Renal cortex interstitium (tissue), 11 donors: Measurements from ENCODE around the gene TEKT3. TPM values are rescaled to one million over a fixed set of nuclear protein-coding genes. Genes with fewer than 3 reads are reported as not detected.

ENCODE experiments used
- DNase-seq, 11 donors: peaks; one replicate each; pipeline ENCODE4 v3.0.0-alpha.2; 2013; ENCODE audit warnings: low read depth in 9 of 11, low spot score in 4 of 11; ENCODE audit errors: extremely low read depth in 1 of 11
- polyA plus RNA-seq, 3 donors: library from polyadenylated mRNA; unstranded; fragments of 120-200 nt; gene quantifications; one replicate each; pipeline ENCODE4 v1.2.1, GENCODE V29; 2013; ENCODE audit not compliant: insufficient read length in 3 of 3

TEKT3 gene
- polyA plus RNA-seq, 3 donors = 1.3 to 1.9 (median 1.7) TPM

DNA sequence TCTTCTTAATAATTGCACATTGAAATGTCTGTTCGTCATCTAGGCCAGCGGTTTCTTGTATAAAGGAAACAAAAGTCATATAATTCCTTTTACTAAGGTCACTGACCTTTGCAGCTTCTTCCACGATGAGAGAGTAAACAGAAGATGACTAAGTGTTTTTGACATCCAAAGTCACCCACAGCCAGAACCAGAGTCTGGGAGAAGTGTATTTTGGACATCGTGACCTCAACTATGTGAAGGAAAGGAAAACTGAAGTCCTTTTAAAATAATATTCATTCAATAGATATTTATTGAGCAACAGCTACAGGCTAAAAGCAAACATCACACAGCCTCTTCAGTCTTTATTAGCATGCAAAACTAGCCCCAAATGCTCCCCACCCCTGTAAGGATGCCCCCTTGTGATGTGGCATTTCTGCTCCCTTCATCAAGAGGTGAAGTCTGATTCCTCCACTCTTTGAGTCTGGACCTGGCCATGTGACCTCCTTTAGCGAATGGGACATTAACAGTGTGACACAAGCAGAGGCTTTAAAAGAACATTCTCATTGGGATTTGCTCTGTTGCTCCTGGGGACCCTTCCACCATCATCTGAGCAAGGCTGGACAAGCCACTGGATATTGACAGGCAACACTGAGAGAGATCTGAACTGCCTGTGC lies 68.1 kb downstream of the TEKT3 start:
- no peak for DNase-seq

DNA sequence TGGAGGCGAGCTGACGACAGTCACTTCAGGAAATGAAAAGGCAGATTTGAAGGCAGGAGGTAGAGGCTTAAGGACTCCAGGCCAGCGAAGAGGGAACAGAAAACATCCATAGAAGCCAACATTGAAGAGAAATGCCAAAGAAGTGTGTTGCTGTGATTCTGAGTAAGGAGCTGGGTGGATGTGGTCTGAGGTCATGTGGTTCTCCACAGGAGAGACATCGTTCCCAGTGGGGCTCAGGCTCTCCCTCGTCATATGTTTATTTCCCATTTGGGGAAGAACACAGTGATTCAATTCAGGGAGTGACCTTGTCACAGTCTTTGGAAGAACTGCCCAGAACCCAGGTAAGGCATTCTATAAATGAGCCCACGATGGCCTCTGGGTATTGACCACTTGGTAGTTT lies 69.7 kb downstream of the TEKT3 start:
- DNase-seq = no peak

DNA sequence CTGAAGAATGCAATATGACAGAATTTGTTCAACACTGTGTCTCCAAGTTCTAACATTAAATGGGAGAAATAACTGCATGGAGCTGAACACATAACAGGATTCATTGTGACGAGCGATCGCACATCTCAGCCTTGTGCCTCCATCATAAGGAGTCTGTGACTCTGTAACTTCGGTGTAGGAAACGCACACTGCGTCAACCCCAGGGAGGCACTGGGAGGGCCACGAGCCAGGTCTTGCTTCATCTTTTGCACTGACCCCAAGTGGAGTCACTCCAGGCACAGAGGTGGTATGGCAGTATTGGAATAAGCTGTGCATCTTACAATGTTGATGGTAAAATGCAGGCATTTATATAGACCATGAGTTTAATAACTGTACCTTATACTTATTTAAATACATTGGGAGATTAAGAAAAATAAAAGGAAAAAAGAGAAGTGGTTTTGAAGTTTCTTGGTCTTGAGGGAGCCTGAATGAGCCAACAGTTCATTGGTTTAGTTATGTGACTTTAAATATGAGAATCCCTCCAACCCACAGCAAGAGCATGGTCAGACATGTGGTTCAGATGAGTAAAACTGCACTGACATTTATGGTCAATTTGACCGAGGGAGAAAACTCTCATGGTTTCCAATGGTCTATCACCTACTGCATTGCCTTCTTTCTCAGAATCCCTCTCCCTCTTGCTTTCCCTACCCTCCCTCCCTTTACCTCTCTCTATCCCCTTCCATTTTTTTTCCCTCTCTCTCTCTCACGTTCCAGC lies 70.6 kb downstream of the TEKT3 start:
- no peak for DNase-seq

DNA sequence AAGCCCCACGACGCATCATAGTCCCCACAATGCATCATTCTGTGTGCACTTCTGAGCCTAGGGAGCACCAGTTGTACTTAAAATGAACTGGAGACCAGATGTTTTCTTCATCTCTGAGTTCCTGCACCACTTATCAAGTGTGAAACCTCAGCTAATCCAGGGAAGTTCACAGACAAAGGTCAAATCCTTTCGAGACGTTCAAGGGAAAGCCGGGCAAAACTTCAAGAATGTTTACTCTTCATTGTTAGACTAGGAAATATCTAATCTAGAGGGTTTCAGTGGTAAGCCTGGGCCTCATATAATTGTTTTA lies 71.7 kb downstream of the TEKT3 start:
- DNase-seq = no peak

DNA sequence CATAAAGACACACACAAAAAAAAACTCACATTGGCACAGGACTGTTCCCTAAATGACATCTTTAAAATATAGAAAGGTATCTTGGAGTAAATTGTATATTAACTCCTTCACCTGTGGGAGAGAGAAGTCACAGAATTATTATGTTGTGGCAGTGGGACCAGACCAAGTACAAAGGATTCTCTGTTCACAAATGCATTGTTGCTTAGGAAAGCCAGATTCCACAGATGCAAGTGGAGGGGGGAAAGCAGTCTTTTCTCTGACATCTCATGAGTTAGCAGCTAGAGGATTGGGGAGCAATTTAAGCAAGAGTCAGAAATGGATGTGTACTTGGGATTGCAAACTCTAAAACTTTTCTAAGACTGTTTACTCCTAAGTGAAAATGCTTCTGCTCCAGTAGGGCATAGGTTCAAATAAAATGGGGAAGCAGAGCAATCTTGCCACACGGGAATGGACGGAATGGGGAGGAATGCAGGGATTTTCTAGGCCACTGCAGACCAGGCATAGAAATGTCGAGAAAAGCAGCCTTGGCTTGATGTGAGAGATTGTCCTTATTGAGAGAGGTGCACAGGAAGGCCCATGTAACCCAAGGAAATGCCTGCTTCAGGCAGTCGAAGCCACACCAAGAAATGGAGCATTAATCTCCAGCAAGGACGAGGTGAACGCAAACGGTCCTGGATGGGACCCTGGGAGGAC lies 72.2 kb downstream of the TEKT3 start:
- DNase-seq = no peak

DNA sequence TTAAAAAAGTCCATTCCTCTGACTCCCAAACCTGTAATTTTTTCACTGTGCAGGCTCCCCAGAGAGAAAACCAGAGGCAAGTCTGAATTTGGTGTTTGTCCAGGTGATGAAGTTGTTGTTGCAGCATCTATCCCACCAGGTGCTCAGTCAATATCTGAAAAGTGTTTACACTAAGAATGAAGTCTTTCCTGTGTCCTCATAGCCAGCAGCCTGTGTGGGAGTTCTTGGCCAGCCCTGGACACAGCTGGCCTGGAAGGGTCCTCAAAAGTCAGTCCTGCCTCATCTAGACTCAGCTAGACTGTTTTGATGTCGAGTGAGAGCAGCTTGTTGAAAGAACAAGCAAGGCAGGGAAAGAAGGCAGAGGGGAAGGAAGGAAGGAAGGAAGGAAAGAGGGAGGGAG lies 72.9 kb downstream of the TEKT3 start:
- DNase-seq = no peak

DNA sequence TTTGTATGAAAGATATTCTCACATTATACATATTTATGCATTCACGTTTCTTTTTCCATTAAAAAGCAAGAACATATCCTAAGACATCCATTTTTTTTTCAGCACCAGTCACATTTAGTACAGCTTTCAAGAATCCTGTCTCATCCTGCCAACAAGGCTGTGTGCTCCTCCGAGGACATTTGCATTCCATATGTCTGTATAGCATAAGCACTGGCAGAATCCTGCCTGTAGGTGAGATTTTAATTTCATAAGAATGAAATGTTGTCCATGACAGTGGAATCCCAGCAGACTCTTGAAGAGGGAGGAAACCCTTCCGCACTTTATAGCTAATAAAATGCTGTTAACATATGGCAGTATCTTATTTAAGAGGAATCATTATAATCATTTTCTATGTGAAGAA lies 73.4 kb downstream of the TEKT3 start:
- DNase-seq = no peak

DNA sequence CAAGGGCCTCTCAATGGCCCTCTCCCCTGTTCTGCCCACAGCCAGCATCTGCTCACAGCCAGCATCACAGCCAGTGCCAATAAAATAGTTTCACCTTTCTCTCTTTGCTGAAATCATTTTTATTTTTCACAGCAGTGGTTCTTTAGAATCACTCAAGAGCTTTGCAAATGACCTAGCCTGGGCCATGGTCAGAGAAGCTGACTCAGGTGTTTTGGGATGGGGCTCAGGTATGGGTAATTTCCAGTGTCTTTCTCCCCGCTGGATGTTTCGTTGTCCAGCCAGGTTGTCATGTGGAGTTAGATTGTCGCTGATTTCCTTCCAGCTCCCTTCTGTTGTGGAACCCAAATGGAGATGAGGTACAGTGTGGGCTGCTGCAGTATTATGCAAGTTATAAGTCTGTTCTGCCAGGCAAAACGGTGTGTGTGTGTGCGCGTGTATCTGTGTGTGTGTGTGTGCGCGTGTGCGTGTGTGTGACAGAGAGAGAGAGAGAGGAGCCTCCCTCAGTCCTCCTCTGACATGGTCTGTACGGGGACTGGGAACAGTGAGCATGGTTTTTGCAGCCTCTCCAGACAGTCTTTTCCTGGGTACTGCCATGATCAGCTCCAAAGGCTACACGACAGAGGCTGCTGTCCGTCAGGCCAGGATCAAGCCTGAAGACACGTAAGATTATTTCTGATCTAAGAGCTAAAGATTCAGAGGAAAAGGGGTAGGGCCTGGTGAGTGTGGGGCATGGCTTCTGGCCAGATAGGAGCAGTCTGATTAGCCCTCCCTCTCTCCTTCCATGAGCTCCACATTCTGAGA lies 74.9 kb downstream of the TEKT3 start:
- DNase-seq = no peak

DNA sequence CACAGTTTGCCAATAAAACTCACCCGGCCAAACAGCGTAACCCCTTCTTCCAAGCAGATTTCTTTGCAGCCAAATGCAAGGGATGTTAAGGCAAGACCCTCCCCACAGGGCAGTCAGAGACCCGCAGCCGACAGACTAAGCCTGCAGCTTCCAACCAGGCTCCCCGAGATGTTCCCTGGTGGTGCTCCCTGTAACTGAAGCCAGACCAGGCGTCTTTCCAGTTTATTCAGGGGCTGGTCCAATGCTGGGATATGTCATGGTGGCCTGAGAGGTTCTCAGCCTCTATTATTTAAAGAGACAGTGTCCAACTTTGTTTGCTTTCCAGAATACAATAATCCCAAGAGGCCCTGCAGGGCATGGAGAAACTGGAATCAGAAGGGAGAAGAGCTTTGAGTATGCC lies 76.3 kb downstream of the TEKT3 start, which contains the start of gene PMP22:
PMP22 (minus strand) TSS at position 196 of the 400 bp plus-strand sequence. CDS start 4,599 bp downstream, outside the sequence.
- no peak for DNase-seq

DNA sequence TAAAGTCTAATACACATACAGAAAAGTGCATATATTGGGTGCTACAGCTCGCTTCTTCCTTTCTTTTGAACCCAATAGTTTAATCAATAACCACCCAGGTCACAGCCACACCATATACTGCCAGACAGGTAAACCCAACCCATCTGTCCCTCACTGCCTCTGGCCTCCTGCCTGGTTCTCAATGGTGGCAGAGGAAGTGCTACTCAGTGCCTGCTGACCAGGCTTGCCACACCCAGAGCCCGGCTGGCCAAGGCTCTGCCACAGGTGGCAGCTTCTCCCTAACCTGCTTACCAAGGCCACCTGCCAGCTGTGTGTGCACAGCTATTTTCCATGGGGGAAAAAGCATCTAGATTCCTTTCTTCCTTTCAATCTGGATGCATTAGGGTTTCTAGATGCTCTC lies 76.9 kb downstream of the TEKT3 start:
- DNase-seq = no peak

DNA sequence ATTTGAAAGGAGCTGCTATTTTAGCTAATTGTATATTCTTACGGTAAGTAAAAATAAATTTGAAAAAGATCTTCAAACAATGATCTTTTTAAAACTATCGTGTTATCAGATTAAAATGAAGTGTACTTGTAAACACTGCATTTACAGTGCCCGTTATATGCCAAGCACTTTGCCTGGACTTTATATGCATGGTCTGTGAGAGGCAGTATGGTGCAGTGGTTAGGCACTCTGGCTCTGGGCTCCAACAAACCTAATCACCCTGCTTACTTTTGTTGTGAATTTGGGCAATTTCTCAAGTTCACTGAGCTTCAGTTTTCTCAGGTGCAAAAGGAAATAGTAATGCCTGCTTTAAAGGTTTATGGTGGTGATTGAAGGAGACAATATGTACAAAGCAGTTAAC lies 77.7 kb downstream of the TEKT3 start:
- DNase-seq = no peak

DNA sequence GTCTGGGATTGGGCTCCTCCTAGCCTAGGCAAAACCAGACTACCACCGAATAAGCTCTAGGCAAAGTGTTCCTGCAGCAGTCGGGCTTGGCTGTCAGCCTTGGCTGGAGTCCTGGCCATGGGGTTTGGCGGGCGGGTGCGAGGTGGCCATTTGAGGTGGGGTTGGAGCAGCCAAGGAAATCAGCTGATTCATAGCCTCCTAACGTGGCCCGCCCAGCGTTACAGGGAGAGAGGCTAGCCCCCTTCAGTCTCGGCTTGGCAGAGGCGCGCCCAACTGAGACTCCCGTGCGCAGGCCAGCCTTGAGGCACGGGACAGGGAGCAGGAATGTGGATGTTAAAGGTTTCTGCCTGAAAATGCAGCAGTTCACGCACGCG lies 78.2 kb downstream of the TEKT3 start:
- DNase-seq = peak in 6 of 11 donors; percentile 22 to 66 (median 50)

DNA sequence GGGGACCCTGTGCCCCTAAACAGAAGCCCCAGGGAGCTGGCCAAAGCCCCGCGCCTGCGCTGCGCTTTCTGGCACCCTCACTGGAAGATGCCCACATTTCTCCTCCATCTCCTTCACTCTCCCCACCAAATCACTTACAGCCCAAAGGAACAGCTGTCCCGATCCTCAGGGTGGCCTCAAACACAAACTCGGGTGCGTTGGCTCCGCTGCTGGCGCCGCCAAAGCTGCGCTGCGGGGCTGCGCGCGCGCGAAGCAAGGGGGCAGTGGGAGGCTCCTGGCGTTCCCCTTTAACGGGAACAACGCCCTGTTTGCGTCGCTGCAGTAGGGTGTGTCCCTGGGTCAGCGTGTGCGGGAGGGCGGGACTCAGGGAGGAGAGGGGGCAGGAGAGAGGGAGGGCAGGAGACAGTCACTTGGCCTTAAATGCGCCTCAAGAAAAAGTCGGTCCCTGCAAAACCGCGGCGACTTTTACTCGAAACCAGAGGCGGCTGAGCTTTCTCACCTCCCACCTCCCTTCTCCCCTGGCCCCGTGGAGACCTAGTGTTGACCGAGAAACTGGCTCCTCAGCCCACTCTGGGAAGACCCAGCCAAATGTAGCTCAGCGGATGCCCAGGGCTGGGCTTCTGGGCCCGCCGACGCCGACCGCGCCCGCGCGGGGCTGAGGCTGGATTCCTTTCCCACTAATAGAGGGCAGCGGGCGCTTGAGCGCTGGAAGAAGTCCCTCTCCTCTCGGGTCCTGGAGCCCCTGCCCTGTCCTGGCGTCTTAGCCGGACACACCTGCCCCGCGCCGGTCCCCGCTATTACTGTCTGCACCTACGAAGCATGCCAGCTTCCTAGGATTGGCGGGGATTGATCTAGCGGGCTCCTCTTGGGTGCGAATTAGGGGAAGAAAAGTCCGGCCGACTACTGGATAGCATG lies 78.8 kb downstream of the TEKT3 start:
- DNase-seq = peak in 8 of 11 donors; percentile 35 to 72 (median 59)

DNA sequence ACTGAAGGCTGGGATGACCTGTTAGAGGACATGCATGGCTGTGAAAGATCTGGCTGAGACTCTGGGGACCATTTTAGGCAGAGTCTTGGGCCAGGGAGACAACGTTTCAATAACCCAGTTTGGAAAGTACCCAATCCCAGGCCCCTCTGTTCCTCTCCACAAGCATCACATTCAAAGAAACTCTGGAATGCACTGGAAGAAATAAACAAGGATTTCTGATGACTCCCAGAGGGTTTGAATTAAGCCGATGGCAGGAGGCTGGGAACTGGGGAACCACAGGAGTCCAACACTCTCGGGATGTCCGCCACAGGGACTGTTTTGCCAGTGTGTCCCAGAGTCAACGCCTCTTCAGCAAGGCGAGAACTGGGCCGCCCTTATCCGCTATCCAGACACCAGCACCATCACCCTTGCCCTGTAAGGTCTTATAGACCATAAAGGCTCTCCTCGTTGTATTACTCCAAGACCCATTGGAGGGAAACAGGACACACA lies 79.6 kb downstream of the TEKT3 start:
- peak in 1 of 11 donors; percentile 15 for DNase-seq

DNA sequence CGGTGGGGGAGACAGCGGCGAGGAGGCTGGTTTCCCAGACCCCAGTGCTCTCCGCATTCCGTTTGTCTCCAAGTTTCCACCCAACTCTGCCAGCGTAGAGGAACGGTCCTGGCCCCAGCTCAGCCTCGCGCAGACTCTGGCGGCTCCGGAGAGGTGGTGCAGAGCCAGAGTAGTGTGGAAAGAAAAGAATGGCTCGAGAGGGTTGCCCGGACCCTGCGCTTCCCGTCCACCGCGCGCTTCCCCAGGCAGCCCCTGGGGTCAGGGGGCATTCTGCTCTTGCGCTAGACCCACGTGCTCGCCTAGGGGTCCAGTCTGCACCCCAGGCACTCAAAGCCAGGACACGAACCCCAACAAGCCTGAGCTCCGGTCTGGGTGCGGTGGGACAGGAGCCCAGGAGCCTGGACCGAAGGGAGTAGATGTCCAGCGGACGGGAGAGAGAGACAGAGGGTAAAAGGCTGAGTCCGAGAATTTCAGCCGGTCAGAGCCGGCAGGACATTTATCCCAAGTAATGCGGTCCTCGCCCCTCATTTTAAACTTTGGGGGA lies 80.1 kb downstream of the TEKT3 start:
- peak in 5 of 11 donors; percentile 17 to 38 (median 30) for DNase-seq

DNA sequence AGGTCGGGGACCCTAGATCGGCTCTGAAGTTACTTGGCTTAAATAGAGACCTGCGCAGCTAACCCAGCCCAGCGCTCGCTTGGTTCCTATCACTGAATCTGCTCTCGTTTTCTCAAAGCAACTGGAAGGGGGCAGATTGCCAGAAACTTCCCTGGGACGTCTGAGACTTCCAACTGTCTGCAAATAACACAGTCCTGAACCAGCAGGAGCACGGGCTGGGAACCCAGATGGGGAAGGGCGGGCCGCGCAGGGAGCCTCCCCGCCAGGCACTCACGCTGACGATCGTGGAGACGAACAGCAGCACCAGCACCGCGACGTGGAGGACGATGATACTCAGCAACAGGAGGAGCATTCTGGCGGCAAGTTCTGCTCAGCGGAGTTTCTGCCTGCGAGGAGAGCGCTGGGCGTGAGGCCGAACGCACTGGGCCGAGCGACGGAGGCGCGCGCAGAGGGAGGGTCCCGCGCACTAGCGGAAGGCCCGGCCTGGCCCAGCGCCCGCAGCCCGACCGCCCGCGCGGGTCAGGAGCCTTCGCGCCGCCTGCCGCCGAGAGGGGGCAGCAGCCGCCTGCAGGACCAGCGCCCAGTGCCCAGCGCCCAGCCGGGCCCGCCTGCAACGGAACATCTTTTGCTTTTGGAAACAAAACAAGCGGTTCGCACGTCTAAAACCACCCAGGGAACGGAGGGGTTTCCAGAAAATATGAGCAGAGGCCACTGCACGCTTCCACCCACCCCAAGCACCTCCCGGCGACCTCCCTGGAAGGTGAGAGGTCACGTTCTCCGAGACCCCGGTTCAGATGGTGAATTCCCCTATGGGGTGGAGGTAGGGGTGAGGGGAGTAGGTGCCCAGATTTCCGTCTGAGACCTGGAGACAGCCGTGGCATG lies 80.8 kb downstream of the TEKT3 start:
- peak; percentile 50 to 86 (median 78) for DNase-seq
